ENCODE measurements around the gene SNX32. TPM values are rescaled to one million over a fixed set of nuclear protein-coding genes. Genes with fewer than 3 reads are reported as not detected.

The SNX32 gene
- total and polyA plus RNA-seq, 11 donors = 0.11 to 0.54 (median 0.37) TPM; not detected in 5

- intact Hi-C loops (cut with DNase I) = no loop called here
- DNase-seq (peak in 1 of 5 donors; percentile 10), ATAC-seq (no peak)
- Histone ChIP-seq H3K9me3 (no peaks in the 10 kb centered on the region), H3K27ac (no peak overlapping the region), H3K27me3 (peaks cover 30 to 68% (median 39%) of the 10 kb centered on the region in 9 donors), H3K4me3 (no peak overlapping the region), H3K4me1 (peaks cover 0 to 34% (median 14%) of the 10 kb centered on the region in 12 donors), H3K36me3 (no peaks in the 10 kb centered on the region)
- 77 to 85% (median 80%) methylated on average over 14 of the region's 14 CpGs for WGBS, 4 donors
- TF ChIP-seq POLR2A (IDR thresholded peaks at IDR 0.05) (no peak), CTCF (IDR thresholded peaks at IDR 0.05) (no peak)
Measured at GRCh38 chr11:65789230-65790103, 44.3 kb upstream of the SNX32 start.

GRCh38 chr11:65790104-65790901 lies 43.5 kb upstream of the SNX32 start:
- TF ChIP-seq CTCF (IDR thresholded peaks at IDR 0.05) (no peak), POLR2A (IDR thresholded peaks at IDR 0.05) (no peak)
- Histone ChIP-seq H3K9me3 (no peaks in the 10 kb centered on the region), H3K4me3 (no peak overlapping the region), H3K4me1 (peaks cover 0 to 34% (median 14%) of the 10 kb centered on the region in 12 donors), H3K27me3 (peaks cover 30 to 60% (median 37%) of the 10 kb centered on the region in 9 donors), H3K27ac (no peak overlapping the region), H3K36me3 (no peaks in the 10 kb centered on the region)
- ATAC-seq (no peak), DNase-seq (peak in 1 of 5 donors; percentile 30)
- intact Hi-C loops (cut with DNase I) = no loop called here
- 78 to 89% (median 88%) methylated on average over 10 to 13 of the region's 13 CpGs for WGBS, 4 donors

- Histone ChIP-seq H3K4me1 (peaks cover 0 to 33% (median 13%) of the 10 kb centered on the region in 12 donors), H3K4me3 (no peak overlapping the region), H3K9me3 (no peaks in the 10 kb centered on the region), H3K27ac (peak overlapping the region in 1 of 12 donors; percentile 48), H3K27me3 (peaks cover 24 to 53% (median 30%) of the 10 kb centered on the region in 9 donors), H3K36me3 (no peaks in the 10 kb centered on the region)
- DNase-seq (peak in 1 of 5 donors; percentile 44), ATAC-seq (no peak)
- intact Hi-C loops (cut with DNase I) = no loop called here
- TF ChIP-seq CTCF (IDR thresholded peaks at IDR 0.05) = no peak
- no peak for TF ChIP-seq POLR2A (IDR thresholded peaks at IDR 0.05)
- 85 to 95% (median 90%) methylated on average over 14 to 18 of the region's 18 CpGs for WGBS, 4 donors
Measured at GRCh38 chr11:65790902-65791650, 42.7 kb upstream of the SNX32 start.
